ENCODE data around the gene SFTPB.

DNA sequence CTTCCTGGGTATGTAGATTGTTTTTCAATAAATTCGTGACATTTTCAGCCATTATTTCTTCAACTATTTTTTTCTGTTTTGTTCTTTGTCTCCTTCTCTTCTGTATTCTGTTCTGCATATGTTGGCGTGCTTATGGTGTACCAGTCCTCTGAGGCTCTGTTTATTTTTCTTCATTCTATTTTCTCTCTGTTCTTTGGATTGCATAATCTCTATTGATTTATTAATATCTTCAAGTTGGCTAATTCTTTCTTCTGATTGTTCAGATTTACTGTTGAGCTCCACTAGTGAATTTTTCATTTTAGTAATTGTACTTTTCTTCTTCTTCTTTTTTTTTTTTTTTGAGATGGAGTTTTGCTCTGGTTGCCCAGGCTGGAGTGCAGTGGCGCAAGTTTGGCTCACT, 36.0 kb upstream of the SFTPB start:
- TF ChIP-seq RORB (CRISPR knock-in tag; IDR thresholded peaks at IDR 0.05): no peak
- TF ChIP-seq, protein P1, sequence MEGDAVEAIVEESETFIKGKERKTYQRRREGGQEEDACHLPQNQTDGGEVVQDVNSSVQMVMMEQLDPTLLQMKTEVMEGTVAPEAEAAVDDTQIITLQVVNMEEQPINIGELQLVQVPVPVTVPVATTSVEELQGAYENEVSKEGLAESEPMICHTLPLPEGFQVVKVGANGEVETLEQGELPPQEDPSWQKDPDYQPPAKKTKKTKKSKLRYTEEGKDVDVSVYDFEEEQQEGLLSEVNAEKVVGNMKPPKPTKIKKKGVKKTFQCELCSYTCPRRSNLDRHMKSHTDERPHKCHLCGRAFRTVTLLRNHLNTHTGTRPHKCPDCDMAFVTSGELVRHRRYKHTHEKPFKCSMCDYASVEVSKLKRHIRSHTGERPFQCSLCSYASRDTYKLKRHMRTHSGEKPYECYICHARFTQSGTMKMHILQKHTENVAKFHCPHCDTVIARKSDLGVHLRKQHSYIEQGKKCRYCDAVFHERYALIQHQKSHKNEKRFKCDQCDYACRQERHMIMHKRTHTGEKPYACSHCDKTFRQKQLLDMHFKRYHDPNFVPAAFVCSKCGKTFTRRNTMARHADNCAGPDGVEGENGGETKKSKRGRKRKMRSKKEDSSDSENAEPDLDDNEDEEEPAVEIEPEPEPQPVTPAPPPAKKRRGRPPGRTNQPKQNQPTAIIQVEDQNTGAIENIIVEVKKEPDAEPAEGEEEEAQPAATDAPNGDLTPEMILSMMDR (IDR thresholded peaks at IDR 0.05): no peak
- TF ChIP-seq ZNF263 (CRISPR knock-in tag; IDR thresholded peaks at IDR 0.05; ENCODE audit: low read depth): no peak
- TF ChIP-seq, protein P2, sequence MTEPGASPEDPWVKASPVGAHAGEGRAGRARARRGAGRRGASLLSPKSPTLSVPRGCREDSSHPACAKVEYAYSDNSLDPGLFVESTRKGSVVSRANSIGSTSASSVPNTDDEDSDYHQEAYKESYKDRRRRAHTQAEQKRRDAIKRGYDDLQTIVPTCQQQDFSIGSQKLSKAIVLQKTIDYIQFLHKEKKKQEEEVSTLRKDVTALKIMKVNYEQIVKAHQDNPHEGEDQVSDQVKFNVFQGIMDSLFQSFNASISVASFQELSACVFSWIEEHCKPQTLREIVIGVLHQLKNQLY (CRISPR knock-in tag; IDR thresholded peaks at IDR 0.05): no peak
